C4-2B (cell line): ENCODE data around the gene ARMH1.

Experiments used
- ZFX ChIP-seq: fragments of 450-650 bp; IDR thresholded peaks from 2 replicates; pipeline ENCODE4 v1.6.1; 2017
- TF ChIP-seq, protein P1 (sequence below): fragments of 450-650 bp; conservative IDR thresholded peaks from 2 replicates; pipeline ENCODE4 v1.5.1; 2017; ENCODE audit warnings: mild to moderate bottlenecking

DNA sequence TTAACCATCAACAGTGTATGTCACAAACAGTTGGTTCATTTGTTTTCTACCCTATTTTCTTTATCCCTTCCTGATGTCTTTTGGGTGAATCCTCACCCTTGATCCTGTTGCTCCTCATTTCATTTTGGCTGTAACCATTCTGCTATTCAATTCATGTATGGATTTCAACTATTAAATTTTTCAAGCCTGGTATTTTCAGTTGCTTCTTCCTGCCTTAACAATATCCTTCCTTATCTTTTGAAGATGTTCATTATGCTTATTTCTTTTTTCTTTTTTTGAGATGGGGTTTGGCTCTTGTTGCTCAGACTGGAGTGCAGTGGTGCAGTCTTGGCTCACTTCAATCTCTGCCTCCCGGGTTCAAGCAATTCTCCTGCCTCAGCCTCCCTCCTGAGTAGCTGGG, 59.3 kb downstream of the ARMH1 start:
- TF ChIP-seq, protein P1, sequence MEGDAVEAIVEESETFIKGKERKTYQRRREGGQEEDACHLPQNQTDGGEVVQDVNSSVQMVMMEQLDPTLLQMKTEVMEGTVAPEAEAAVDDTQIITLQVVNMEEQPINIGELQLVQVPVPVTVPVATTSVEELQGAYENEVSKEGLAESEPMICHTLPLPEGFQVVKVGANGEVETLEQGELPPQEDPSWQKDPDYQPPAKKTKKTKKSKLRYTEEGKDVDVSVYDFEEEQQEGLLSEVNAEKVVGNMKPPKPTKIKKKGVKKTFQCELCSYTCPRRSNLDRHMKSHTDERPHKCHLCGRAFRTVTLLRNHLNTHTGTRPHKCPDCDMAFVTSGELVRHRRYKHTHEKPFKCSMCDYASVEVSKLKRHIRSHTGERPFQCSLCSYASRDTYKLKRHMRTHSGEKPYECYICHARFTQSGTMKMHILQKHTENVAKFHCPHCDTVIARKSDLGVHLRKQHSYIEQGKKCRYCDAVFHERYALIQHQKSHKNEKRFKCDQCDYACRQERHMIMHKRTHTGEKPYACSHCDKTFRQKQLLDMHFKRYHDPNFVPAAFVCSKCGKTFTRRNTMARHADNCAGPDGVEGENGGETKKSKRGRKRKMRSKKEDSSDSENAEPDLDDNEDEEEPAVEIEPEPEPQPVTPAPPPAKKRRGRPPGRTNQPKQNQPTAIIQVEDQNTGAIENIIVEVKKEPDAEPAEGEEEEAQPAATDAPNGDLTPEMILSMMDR, result no peak
- TF ChIP-seq ZFX, result no peak
